HG03103 (cell line): ENCODE measurements around the gene C1orf50.
"Not testable (repeated sequence)": the region's sequence is repeated elsewhere in the genome, so short reads cannot be mapped to it uniquely, and the experiment has no call there.

ENCODE experiments used
- ATAC-seq: cut with Tn5 transposase; IDR thresholded peaks from one replicate; pipeline ENCODE4 v1.9.1; 2021; ENCODE audit warnings: low read depth; ENCODE audit not compliant: unreplicated experiment

Gene C1orf50

DNA sequence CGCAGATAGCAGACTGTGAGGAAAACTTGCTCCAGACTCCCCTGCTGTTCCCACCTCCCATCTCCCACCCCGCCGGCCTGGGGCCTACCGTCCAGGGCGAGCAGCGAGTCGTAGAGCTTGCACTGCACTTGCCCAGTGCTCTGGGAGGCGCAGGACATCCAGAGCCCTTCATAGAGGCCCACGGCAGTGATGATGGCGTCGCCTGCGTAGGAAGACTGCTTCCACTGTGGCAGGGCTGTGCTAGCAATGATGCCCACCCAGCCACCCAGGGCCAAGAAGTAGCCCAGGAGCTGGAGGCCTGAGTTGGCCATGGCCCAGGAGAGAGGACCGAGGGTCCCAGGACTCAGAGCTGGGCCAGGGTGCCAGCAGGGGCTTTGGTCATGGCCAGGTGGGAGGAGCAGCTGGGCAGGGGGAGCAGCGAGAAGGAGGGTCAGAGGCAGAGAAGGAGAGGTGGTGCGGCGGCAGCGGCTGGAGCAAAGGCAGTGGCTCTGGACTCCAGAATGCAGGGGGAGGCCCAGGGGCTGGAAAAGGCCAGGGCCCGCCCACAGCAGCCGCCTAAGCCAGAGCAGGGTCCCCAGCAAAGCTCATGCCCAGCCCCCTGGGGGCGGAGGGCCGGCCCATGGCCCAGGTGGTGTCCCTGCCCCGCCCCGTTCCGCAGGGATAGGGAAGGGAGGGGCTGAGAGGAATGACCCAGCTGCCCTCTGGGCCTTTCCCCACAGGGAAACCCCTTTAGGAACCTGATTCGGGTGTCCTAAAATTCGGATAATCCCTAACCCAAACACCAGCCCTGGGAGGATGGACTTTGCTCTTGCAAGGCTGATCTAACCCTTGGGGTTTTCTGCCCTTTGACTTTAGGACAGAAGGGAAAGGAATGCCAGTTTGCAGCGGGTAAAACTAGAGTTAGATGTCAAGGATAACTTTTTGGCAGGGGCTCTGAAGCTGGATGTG, 27.0 kb upstream of the C1orf50 start, which contains the start of gene CLDN19:
CLDN19 (minus strand) TSS at position 484 of the 948 bp plus-strand sequence; CDS start at position 311, 173 bp downstream.
- no peak for ATAC-seq

DNA sequence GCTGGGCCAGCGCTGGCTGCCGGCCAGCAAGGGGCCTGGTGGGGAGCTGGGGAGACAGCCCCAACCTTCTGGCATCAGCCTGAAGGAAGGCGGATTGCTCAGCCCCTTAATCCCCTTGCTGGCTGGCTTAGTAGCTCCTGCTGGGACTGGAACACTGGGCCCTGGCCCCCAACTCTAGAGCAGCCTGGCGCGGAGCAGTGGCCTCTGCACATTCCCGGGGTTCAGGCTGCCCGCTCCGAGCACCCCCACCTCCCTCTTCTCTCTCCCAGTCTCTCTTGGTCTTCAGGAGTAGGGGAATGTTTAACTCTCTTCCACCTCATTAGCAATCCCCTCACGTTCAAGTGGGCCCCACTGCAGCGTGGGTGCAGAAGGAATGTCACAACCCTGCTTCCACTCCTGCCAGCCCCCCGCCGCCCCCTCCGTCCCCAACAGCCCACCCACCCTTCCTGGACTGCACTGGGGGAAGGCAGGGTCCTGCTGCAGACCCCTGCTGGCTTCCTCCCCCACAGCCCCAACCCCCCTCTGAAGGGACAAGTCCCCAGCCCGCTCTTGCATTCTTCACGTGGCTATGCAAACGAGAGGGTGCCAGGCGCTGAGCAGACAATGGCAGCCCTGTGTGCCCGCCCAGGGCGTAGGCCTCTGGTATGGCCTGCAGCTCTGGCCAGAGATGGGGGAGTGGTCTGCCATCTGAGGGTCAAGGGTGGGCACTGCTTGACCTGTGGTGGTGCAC, 26.0 kb upstream of the C1orf50 start:
- ATAC-seq, result no peak

DNA sequence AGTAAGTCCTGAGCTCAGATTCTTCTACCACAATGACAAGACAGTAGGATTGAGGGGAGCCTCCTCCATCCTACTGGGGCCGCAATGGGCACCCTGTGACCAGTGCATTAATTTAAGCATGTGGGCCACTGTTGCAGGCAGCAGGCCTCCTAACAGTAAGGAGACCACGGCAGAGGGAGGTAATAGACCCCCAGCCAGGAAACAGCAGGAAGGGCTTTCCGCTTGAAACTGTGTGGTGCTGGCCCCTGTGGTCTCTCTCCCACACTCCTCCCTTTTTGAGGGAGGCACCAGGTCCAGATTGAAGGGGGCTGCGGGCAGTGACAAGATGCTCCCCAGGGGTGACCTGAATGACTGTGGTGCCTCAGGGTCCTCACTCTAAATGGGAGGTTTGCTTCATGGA, 25.3 kb upstream of the C1orf50 start:
- ATAC-seq, result no peak

DNA sequence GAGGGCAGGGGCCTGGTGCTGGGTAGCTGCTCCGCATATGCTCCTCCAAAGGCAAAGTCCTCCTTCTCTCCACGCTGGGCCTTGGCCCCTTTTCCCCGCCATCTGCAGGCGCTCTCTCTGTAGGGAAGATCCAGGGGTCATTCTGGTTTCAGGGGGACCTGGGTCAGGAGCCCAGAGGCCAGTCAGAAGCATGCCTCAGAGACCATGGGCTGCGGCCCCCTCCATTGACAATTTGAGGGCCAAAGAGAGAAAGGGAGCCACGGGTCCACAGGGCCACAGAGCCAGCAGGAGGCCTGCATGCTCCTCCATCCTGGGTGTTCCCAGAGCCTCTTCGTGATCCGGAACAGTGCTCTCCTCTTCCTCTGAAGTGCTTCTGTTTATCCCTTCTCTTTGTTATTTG, 24.9 kb upstream of the C1orf50 start:
- ATAC-seq, result no peak

DNA sequence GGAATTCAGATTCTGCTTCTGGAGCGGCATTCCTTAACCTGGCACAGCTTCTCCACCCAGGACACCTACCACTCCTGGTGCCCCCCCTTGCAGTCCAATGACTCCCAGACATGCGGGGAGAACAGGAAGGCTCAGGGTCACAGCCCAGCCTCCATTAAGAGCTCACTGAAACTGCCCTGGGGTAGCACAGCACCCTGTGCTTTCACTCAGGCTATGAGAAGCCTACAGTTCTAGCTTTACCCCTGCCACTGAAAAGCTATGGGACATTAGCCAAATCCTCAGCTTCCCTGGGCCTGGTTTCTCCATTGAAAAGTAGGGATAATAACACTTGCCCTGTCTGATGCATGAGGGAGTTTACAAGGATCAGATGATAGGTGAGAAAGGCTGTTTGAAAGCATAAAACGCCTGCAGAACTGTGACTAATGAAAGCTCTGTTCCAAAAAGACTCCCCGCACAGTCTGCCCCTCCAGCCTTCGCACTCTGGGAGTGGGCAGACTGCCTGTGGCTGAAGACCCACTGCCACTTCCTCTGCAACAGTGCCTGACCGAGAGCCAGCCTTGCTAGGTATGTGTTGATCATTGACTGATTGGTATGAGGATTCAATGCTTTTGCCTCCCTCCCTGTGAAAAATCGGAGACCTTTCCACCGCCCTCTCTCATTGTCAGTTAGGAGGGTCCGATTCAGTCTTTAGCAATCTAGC, 24.3 kb upstream of the C1orf50 start:
- no peak for ATAC-seq

DNA sequence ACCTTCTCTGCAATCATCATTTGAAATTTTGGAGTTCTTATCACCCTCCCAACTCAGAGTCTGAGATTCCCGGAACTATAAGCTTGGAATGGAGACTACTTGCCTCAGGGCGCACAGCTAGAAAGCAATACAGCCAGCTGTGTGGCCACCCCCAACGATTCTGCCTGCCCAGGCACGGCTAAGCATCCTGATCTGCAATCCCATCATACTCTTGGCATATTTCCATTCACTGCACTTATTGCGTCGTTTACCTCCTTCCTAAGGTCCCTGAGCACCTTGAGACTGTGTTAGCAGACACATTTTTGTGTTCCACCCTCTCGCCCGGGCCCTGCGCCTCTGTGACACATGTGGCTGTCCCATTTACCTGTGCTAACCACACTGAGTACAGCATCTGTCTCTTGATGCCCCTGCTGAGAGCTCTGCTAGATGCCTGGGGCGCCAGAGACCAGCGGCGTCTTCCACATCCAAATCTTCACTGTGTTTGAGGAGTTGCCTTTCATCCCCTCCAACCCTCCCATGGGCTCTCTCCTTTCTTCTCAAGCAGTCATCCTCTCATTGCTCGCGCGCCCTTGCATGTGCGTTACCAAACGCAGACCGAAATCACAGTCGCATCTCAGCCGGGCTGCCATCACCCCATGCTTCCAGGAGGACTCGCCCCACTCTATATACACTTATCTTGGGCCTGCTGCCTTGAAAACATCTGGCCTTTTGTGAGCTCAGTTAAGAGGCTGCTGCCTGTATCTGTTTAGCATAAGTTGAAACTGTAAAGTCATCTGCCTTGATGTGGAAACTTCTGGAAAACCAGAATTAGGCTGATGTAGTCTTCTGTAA, 23.5 kb upstream of the C1orf50 start:
- ATAC-seq, result no peak

DNA sequence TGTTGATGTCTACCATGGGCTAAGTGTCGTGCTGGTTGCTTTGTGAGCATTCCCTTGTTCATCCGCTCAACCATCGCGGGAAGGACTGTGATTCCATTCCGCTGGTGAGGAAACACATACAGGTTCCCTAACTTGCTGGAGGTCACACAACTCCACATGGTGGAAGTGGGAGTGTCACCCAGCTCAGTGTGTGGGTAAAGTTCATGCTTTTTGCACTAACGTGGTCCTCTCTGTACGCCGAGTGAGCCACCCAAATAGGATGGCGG, 23.0 kb upstream of the C1orf50 start:
- ATAC-seq, result no peak

DNA sequence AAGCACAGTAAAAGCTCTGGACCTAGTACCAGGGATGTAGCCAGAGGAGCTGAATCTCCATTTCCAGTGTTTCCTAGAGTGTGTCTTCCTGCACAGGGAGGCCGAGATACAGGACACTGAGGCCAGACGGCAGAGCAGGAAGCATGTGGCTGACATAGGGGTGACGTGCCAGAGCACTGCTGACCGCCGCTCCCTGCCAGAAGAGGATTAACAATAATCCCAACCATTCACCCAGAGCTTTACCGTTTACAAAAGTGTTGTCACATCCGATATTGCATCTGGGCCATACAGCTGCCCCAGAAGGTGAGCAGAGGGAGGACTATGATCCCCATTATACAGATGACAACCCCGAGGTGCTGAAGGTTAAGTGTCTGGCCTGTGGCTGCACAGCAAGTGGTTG, 21.2 kb upstream of the C1orf50 start:
- no peak for ATAC-seq

DNA sequence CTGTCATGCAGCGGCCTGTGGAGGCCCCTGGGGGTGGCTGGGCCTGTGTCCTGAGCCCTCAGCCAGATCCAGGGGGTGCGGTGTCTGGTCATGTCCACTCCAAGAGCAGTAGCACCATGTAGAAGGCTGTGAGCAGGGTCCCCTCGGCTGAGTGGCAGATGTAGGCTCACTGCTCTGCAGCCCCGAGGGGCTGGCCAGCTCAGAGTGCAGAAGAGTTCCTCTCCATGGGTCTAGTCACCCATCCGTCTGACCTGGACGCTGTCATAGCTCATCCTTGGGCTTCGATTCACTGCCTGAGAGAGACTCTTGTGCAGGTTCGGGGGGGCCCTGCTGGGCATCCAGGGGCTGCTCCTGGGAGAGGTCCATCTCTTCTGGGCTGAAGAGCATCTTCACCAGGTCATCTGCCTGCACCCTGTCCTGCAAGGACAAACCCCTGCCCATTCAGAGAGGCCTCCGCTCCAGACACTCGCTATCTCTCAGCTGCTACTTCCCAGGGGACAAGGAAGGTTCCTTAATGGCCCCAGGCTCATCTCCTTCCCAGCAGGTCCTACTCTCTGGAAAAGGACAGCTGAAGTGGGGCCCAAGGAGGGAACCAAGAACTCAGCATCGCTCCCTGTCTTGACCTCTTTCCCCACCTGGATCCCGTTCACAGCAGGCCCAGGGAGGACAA, 20.5 kb upstream of the C1orf50 start:
- ATAC-seq, result no peak

DNA sequence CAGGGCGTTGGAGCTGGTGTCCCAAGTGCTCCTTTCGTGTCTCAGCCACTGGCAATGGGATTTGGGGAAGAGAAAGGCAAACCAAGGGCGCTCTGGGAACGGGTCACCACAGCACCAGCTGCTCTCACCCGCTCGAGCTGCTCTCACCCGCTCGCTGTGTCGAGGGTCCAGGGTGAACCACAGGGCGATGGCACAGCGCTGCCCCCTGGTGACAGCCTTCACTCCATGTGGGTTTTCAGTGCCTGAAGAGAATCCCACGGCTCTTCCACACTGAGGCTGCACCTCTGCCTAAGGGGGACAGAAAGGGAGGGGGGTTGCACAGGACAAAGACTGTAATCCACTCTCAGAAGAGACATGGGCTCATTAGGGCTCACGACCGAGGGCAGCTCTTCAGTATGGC, 19.9 kb upstream of the C1orf50 start:
- no peak for ATAC-seq

DNA sequence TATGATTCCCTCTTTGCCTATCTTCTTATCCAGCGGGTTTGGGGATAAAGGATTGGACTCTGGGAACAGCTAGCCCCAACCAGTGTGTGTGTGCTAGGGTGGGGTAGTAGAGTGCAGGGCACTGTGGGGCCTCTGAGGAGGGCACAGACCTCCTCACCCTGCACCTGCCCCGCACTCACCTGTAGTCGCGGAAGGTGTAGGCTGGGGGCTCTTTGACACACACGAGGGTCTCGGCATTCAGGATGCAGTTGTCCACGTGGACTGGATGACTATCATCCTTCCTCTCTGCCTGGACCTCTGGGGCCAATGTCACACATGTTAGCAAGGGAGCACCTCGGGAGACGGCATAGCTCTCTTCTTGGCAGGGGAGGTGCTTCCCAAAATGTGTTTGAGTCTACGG, 19.0 kb upstream of the C1orf50 start:
- ATAC-seq, result no peak

DNA sequence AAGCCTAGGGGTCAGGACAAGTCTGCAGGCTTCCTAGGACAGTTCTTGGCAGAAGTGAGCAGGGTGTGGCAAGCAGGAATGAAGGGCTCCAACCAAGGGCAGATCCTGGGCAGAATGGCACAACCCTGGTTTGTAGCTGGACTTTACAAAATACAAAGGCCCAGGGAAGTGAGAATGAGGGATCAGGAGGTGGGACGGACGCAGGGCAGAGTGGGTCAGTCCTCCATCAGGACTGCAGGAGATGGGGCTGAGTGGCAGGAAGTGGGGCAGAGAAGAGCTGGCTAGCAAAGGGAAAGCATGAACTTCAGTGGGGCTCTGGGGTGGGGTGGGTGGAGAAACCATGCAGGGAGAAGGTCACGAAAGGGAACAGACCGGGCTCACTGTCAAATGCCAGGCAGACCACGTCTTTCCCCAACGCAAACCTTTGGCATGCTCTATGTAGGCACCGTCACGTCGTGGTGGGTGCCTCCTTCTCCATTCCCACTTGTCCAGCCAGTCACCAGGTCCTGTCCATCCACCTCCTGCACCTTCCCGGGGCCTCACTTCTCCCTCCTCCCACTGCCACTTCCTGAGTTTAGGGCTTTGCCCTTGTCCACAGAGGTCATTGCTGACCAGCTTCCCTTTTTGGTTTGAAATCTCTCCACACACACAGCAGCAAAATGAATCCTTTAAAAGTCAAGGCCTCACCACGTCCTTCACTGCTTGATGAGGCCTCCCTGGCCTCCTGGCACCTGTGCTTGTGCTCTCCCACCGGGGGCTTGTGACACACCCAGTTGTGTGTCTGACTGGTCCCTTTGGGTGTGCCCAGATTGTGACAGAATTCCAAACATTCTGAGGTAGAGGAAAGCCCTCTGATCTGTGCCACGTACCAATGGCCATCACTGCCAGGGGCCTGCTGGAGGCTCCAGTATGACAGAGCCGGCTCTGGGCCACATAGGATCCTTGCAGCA, 18.3 kb upstream of the C1orf50 start:
- ATAC-seq, result no peak

DNA sequence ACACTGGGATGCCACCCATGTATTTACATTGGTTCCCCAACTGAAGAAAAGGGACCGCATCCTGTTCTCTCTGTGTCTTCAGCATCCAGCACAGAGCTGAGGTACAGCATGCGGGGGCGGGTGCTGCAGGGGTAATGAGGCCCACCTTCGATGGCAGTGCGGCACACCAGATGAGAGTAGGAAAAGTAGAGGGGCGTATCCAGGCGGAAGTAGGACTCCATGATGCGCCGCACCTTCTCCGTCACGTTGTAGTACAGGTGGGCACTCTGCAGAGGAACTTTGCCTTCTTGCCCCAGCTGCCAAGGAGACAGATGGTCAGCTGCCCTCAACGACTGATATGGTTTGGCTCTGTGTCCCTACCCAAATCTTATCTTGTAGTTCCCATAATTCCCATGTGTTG, 17.0 kb upstream of the C1orf50 start:
- ATAC-seq, result no peak

DNA sequence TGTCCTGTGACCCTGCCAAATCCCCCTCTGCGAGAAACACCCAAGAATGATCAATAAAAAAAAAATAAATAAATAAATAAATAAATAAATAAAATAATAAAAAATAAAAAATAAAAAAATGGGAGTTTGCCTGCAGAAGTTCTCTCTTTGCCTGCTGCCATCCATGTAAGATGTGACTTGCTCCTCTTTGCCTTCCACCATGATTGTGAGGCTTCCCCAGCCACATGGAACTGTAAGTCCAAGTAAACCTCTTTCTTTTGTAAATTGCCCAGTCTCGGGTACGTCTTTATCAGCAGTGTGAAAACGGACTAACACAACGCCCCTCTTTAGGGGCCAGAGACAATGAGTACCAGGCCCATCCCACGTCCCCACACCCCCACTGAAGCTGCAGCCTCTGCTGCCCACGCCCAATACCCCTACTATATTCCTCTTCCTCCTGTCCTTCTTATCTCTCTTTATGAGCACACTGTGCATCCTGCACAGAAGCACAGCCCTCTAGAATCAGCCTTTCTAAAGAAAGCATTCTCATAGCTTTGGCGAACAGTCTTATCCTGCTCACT, 15.5 kb upstream of the C1orf50 start:
- ATAC-seq, result not testable (repeated sequence)

DNA sequence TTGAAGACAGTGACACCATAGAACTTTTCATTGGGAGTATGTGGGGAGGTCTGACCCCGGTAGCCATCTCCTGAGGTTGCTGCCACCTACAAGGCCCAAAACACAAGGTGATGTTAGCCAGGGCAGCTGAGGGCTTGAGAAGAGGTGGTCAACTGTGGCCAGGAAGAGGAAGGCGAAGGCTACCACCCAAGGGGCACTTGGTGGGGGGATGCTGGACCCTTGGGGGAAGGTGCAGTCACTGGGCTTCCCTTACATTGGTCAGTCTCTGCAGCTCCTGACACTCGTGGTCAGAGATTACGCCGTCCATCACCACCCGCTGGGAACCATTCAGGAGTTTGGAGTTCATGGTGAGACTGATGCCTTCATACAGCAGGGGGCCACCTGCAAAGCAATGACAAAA, 14.8 kb upstream of the C1orf50 start:
- no peak for ATAC-seq

DNA sequence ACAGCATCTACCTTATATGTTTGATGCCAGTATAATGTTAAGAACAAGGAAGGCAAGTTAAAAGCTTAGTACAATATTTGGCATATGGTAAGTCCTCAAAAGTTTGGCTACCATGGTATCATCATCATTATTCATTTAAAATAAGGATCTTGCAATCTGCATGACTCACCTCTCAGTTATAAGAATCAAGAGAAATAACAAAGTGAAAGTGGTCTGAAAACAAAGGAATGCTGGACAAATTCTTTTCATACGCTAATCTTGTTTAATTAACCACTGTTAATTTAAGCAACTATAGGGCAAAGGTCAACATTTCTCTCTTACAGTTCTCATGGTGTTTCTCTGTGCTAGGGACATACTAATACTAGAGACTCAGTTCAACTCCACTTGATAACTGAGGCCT, 14.0 kb upstream of the C1orf50 start:
- ATAC-seq, result no peak

DNA sequence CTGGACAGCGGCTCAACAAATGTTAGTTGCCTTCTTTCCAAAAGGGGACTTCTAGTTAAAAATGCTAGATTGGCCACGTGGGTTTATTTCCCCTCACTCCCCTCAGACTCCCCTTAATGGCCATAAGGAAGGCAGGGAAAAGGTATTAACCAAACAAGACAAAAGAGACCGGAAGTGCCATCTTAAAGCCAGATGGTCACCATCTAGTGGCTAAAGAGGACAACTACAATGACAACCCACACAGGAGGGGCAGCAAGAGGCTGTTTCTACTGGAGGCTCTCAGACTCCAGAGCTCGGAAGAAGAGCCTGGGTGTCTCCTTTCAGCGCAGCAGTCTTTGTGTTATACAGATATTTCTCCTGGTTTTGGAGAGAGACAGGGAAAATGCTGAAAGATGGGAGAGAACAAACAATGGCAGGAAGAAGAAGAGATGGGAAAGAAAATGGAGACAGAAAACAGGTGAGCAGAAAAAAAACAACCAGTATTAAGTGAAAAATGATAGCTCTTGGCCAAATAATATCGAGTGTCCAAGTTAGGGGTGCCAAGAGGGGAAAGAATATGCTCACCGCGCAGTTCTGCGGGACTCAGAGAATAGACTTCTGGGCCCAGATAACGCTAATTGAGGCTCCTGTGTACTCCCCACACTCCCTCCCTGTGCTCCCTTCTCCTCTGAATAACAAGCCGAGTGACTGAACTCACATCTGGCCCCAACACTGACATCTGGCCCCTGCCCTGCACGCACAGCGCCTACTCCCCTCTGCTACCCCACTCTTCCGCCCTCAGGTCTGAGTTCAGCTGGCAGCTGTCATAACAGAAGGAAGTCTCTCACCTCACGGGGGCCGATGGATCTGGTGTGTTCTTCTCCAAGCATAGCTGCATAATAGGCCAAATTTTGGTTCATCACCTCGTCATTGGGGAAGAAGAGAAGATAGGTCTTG, 9.8 kb upstream of the C1orf50 start:
- ATAC-seq, result no peak

DNA sequence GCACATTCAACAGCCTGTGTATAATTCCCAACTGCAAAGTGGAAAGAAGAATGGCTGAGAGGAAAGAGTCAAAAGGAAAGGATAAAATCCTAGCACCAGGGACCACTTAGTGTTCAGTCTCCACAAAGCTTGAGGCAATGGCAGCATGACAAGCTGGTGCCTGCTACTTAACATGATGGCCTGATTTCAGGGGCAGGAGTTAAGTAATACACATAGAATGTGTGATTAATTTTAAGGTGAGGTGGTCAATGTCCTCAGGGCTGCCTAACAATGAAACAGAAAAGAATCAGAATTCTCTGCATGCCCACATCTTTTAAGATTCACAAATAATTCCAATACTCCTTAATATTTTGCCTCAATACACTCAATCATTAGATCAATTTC, 9.2 kb upstream of the C1orf50 start:
- no peak for ATAC-seq
